ENCODE measurements around the gene EXTL2. TPM values are rescaled to one million over a fixed set of nuclear protein-coding genes. Genes with fewer than 3 reads are reported as not detected.
"Not testable (repeated sequence)": the region's sequence is repeated elsewhere in the genome, so short reads cannot be mapped to it uniquely, and the experiment has no call there.

Gene EXTL2
- total and polyA plus RNA-seq, 10 of the 15 experiments (the other 5 are each of a cell fraction or from before 2014, with no cell fraction given), result 10.2 to 51.1 (median 16.2) TPM

GRCh38 chr1:100936194-100936967, 41.7 kb upstream of the EXTL2 start:
- ATAC-seq (no peak), FAIRE-seq (no peak), DNase-seq (ENCODE audit: low read depth, low spot score) (no peak)
- ChIA-PET CTCF (no interaction called here), RAD21 (ENCODE audit: unreplicated experiment) (no interaction called here), POLR2A (interaction anchor here (0.6 kb wide), 1 partner anchor 327 kb away, joined by 3 read pairs; no protein-coding TSS in a partner anchor), SMC1A (ENCODE audit: uncharacterized antibody, unreplicated experiment) (no interaction called here)
- no peaks in the 10 kb centered on the region for H4K20me1 ChIP-seq (ENCODE audit: control insufficient read depth, insufficient read depth)
- intact Hi-C loops (cut with micrococcal nuclease; ENCODE audit: unreplicated experiment) (loop anchor here (5.0 kb wide), 1 partner anchor 301 kb away; the partner anchor contains the start of gene S1PR1), in situ Hi-C loops (cut with MboI) (no loop called here)
- peaks cover 0 to 14% of the 10 kb centered on the region in 2 experiments; a peak in 2 of 4 replicates for H3K36me3 ChIP-seq (ENCODE audit: control insufficient read depth in 2 of 2, insufficient read depth in 2 of 2, low read length in 1 of 2)
- no peak overlapping the region for H3K9ac ChIP-seq (ENCODE audit: control insufficient read depth, insufficient read depth, low read length)
- no peaks in the 10 kb centered on the region for H3K27me3 ChIP-seq (replicated peaks in 1 of 2; ENCODE audit: control insufficient read depth in 2 of 2, insufficient read depth in 2 of 2, low read length in 1 of 2)
- no peaks in the 10 kb centered on the region for H3K79me2 ChIP-seq (ENCODE audit: control insufficient read depth, insufficient read depth, low read length)
- TF ChIP-seq RELA (IDR thresholded peaks at IDR 0.05; ENCODE audit: borderline replicate concordance, partially characterized antibody) (no peak), POLR2AphosphoS2 (IDR thresholded peaks at IDR 0.05; ENCODE audit: low read depth, low read length) (no peak), PKNOX1 (IDR thresholded peaks at IDR 0.05) (no peak), YY1 (IDR thresholded peaks at IDR 0.05; ENCODE audit: low read depth, low read length) (no peak)
- no peak overlapping the region for H2AFZ ChIP-seq (ENCODE audit: control insufficient read depth, low read depth, low read length)
- no peaks in the 10 kb centered on the region for H3K9me3 ChIP-seq (replicated peaks; ENCODE audit: control insufficient read depth, insufficient read depth, low read length)
- H3K4me3 ChIP-seq, result no peak overlapping the region
- no peak overlapping the region for H3K4me2 ChIP-seq (ENCODE audit: control insufficient read depth, insufficient read depth)
- BruUV-seq (replicated peaks), result no TSS peak
- H3K4me1 ChIP-seq (ENCODE audit: control insufficient read depth, insufficient read depth, low read length), result 0 out of 2 replicates have a peak, but pooled peaks cover 2% of the 10 kb centered on the region
- H3K27ac ChIP-seq (ENCODE audit: control insufficient read depth, insufficient read depth), result no peak overlapping the region

GRCh38 chr1:100933555-100933954, 38.9 kb upstream of the EXTL2 start:
- POLR2A ChIA-PET, result not testable (repeated sequence)

More at GRCh38 chr1:100933555-100933954, 38.9 kb upstream of the EXTL2 start:
- 83% methylated on average over 2 of the region's 2 CpGs for WGBS (ENCODE audit: insufficient coverage, insufficient replicate concordance, low lambda C conversion rate, missing lambda C conversion rate)
- in situ Hi-C loops (cut with MboI); H3K27me3 ChIP-seq (replicated peaks in 1 of 2; ENCODE audit: control insufficient read depth in 2 of 2, insufficient read depth in 2 of 2, low read length in 1 of 2); DNase-seq (ENCODE audit: low read depth, low spot score); H3K79me2 ChIP-seq (ENCODE audit: control insufficient read depth, insufficient read depth, low read length); RAD21 ChIA-PET (ENCODE audit: unreplicated experiment); ATAC-seq; H3K27ac ChIP-seq (ENCODE audit: control insufficient read depth, insufficient read depth); H3K9me3 ChIP-seq (replicated peaks; ENCODE audit: control insufficient read depth, insufficient read depth, low read length); H2AFZ ChIP-seq (ENCODE audit: control insufficient read depth, low read depth, low read length); H3K9ac ChIP-seq (ENCODE audit: control insufficient read depth, insufficient read depth, low read length); H3K4me1 ChIP-seq (ENCODE audit: control insufficient read depth, insufficient read depth, low read length); H4K20me1 ChIP-seq (ENCODE audit: control insufficient read depth, insufficient read depth); BruUV-seq (replicated peaks); H3K4me2 ChIP-seq (ENCODE audit: control insufficient read depth, insufficient read depth); FAIRE-seq; H3K4me3 ChIP-seq; intact Hi-C loops (cut with micrococcal nuclease; ENCODE audit: unreplicated experiment): not testable (repeated sequence)
- ChIA-PET SMC1A (ENCODE audit: uncharacterized antibody, unreplicated experiment) (interaction anchor here (0.7 to 1.7 kb wide), 2 partner anchors 305 to 354 kb away, joined by 4 read pairs; no protein-coding TSS in a partner anchor), CTCF (interaction anchor here (0.9 kb wide), 1 partner anchor 305 kb away, joined by 3 read pairs; no protein-coding TSS in a partner anchor)
- peaks cover 0 to 13% of the 10 kb centered on the region in 2 experiments; a peak in 1 of 4 replicates for H3K36me3 ChIP-seq (ENCODE audit: control insufficient read depth in 2 of 2, insufficient read depth in 2 of 2, low read length in 1 of 2)
